ENCODE measurements around the gene SLC44A4. TPM values are rescaled to one million over a fixed set of nuclear protein-coding genes. Genes with fewer than 3 reads are reported as not detected.

The SLC44A4 gene
- total and polyA plus RNA-seq, 9 of the 15 experiments (the other 6 are each of a cell fraction or from before 2014, with no cell fraction given) = 7.9 to 18.6 (median 11.2) TPM

GRCh38 chr6:31827286-31828079 is 51.3 kb downstream of the SLC44A4 start, which contains the start of gene HSPA1B (continued):
- TF ChIP-seq, protein P1, sequence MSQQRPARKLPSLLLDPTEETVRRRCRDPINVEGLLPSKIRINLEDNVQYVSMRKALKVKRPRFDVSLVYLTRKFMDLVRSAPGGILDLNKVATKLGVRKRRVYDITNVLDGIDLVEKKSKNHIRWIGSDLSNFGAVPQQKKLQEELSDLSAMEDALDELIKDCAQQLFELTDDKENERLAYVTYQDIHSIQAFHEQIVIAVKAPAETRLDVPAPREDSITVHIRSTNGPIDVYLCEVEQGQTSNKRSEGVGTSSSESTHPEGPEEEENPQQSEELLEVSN (IDR thresholded peaks at IDR 0.05; ENCODE audit: borderline replicate concordance in 1 of 2, extremely low read depth in 1 of 2, insufficient read depth in 1 of 2, insufficient read length in 1 of 2, low read depth in 1 of 2, low read length in 1 of 2, poor library complexity in 1 of 2, severe bottlenecking in 1 of 2) = peak; percentile 21 to 80
- TF ChIP-seq SRF (CRISPR knock-in tag; IDR thresholded peaks at IDR 0.05) (peak; percentile 75 to 79; a peak in 3 of 4 replicates), E2F5 (CRISPR knock-in tag; IDR thresholded peaks at IDR 0.05) (peak; percentile 89; the same call in 1 of the 2 replicates), KDM4B (IDR thresholded peaks at IDR 0.05; ENCODE audit: borderline replicate concordance in 2 of 2, low read depth in 1 of 2) (peak in 1 of 2 experiments; percentile 60; a peak in 1 of 4 replicates), ASH1L (IDR thresholded peaks at IDR 0.05; ENCODE audit: borderline replicate concordance, low read depth, partially characterized antibody) (no peak), JUND (IDR thresholded peaks at IDR 0.05; ENCODE audit: borderline replicate concordance, low read depth, low read length) (no peak; the same call in 1 of the 2 replicates), JUND (tag; IDR thresholded peaks at IDR 0.05; ENCODE audit: borderline replicate concordance, low read depth, low read length) (no peak; the same call in 2 of the 3 replicates), MAFG (tag; conservative IDR thresholded peaks at IDR 0.05) (no peak), NR1H2 (CRISPR knock-in tag; IDR thresholded peaks at IDR 0.05) (0 out of 2 replicates have a peak, but pooled peaks have one; percentile 56), DIDO1 (tag; IDR thresholded peaks at IDR 0.05; ENCODE audit: low read depth) (no peak), SREBF2 (CRISPR knock-in tag; IDR thresholded peaks at IDR 0.05) (no peak), E2F3 (CRISPR knock-in tag; IDR thresholded peaks at IDR 0.05) (peak; percentile 88), ZNF384 (IDR thresholded peaks at IDR 0.05; ENCODE audit: low read depth, low read length) (no peak), CBFA2T3 (IDR thresholded peaks at IDR 0.05) (no peak), ARNT (IDR thresholded peaks at IDR 0.05) (no peak), SMARCA5 (IDR thresholded peaks at IDR 0.05) (no peak), EZH2 (IDR thresholded peaks at IDR 0.05; ENCODE audit: borderline replicate concordance, low read depth, low read length) (no peak)
- TF ChIP-seq, protein P2, sequence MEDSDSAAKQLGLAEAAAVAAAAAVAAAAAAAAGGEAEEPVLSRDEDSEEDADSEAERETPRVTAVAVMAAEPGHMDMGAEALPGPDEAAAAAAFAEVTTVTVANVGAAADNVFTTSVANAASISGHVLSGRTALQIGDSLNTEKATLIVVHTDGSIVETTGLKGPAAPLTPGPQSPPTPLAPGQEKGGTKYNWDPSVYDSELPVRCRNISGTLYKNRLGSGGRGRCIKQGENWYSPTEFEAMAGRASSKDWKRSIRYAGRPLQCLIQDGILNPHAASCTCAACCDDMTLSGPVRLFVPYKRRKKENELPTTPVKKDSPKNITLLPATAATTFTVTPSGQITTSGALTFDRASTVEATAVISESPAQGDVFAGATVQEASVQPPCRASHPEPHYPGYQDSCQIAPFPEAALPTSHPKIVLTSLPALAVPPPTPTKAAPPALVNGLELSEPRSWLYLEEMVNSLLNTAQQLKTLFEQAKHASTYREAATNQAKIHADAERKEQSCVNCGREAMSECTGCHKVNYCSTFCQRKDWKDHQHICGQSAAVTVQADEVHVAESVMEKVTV (CRISPR knock-in tag; IDR thresholded peaks at IDR 0.05) = peak; percentile 15; the same call in 1 of the 2 replicates
- TF ChIP-seq, protein P3, sequence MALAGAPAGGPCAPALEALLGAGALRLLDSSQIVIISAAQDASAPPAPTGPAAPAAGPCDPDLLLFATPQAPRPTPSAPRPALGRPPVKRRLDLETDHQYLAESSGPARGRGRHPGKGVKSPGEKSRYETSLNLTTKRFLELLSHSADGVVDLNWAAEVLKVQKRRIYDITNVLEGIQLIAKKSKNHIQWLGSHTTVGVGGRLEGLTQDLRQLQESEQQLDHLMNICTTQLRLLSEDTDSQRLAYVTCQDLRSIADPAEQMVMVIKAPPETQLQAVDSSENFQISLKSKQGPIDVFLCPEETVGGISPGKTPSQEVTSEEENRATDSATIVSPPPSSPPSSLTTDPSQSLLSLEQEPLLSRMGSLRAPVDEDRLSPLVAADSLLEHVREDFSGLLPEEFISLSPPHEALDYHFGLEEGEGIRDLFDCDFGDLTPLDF (CRISPR knock-in tag; IDR thresholded peaks at IDR 0.05) = peak; percentile 94
- TF ChIP-seq, protein P4, sequence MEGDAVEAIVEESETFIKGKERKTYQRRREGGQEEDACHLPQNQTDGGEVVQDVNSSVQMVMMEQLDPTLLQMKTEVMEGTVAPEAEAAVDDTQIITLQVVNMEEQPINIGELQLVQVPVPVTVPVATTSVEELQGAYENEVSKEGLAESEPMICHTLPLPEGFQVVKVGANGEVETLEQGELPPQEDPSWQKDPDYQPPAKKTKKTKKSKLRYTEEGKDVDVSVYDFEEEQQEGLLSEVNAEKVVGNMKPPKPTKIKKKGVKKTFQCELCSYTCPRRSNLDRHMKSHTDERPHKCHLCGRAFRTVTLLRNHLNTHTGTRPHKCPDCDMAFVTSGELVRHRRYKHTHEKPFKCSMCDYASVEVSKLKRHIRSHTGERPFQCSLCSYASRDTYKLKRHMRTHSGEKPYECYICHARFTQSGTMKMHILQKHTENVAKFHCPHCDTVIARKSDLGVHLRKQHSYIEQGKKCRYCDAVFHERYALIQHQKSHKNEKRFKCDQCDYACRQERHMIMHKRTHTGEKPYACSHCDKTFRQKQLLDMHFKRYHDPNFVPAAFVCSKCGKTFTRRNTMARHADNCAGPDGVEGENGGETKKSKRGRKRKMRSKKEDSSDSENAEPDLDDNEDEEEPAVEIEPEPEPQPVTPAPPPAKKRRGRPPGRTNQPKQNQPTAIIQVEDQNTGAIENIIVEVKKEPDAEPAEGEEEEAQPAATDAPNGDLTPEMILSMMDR (IDR thresholded peaks at IDR 0.05 in 2 of 3, conservative IDR thresholded peaks at IDR 0.05 in 1 of 3; ENCODE audit: insufficient read depth in 2 of 3, low read depth in 1 of 3, low read length in 3 of 3) = peak in 1 of 3 experiments; percentile 15; a peak in 2 of 6 replicates
